Measurements from ENCODE around the gene PLD4. TPM values are rescaled to one million over a fixed set of nuclear protein-coding genes. Genes with fewer than 3 reads are reported as not detected.

Gene PLD4
- total and polyA plus RNA-seq, 2 of the 8 experiments (the other 6 are each of a cell fraction or from before 2014, with no cell fraction given) = 0.05 TPM; not detected in 1

DNA sequence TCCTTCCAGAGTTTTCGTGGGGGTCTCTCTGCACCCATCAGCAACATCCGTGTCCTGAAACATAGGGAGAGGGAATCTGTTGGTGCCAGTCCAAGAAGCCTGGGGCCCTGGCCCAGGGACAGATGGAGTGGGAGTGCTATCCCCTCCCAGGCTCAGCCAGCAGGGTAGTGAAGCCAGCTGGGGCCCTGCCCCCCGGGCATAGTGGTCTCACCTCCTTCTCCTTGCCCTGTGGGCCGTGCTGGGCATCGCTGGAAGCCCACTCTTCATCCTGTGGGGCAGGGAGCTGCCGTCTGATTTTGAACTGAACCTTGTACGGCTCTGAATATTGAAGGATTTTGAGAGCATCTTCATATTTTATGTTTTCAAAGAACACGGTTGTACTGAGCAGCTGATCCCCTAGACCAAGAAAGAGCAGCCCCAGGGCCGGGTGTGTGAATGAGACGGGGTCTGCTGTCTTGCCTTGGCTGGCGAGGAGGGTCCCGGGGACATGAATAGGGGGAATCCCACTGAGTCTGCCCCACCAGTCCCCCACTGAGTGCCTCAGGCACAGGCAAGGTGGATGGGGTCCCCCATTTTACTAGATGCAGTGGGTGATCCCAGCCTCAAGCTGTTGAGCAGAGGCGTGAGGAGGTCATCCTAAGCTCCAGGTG is 30.2 kb downstream of the PLD4 start (continued):
- TF ChIP-seq, protein P1, sequence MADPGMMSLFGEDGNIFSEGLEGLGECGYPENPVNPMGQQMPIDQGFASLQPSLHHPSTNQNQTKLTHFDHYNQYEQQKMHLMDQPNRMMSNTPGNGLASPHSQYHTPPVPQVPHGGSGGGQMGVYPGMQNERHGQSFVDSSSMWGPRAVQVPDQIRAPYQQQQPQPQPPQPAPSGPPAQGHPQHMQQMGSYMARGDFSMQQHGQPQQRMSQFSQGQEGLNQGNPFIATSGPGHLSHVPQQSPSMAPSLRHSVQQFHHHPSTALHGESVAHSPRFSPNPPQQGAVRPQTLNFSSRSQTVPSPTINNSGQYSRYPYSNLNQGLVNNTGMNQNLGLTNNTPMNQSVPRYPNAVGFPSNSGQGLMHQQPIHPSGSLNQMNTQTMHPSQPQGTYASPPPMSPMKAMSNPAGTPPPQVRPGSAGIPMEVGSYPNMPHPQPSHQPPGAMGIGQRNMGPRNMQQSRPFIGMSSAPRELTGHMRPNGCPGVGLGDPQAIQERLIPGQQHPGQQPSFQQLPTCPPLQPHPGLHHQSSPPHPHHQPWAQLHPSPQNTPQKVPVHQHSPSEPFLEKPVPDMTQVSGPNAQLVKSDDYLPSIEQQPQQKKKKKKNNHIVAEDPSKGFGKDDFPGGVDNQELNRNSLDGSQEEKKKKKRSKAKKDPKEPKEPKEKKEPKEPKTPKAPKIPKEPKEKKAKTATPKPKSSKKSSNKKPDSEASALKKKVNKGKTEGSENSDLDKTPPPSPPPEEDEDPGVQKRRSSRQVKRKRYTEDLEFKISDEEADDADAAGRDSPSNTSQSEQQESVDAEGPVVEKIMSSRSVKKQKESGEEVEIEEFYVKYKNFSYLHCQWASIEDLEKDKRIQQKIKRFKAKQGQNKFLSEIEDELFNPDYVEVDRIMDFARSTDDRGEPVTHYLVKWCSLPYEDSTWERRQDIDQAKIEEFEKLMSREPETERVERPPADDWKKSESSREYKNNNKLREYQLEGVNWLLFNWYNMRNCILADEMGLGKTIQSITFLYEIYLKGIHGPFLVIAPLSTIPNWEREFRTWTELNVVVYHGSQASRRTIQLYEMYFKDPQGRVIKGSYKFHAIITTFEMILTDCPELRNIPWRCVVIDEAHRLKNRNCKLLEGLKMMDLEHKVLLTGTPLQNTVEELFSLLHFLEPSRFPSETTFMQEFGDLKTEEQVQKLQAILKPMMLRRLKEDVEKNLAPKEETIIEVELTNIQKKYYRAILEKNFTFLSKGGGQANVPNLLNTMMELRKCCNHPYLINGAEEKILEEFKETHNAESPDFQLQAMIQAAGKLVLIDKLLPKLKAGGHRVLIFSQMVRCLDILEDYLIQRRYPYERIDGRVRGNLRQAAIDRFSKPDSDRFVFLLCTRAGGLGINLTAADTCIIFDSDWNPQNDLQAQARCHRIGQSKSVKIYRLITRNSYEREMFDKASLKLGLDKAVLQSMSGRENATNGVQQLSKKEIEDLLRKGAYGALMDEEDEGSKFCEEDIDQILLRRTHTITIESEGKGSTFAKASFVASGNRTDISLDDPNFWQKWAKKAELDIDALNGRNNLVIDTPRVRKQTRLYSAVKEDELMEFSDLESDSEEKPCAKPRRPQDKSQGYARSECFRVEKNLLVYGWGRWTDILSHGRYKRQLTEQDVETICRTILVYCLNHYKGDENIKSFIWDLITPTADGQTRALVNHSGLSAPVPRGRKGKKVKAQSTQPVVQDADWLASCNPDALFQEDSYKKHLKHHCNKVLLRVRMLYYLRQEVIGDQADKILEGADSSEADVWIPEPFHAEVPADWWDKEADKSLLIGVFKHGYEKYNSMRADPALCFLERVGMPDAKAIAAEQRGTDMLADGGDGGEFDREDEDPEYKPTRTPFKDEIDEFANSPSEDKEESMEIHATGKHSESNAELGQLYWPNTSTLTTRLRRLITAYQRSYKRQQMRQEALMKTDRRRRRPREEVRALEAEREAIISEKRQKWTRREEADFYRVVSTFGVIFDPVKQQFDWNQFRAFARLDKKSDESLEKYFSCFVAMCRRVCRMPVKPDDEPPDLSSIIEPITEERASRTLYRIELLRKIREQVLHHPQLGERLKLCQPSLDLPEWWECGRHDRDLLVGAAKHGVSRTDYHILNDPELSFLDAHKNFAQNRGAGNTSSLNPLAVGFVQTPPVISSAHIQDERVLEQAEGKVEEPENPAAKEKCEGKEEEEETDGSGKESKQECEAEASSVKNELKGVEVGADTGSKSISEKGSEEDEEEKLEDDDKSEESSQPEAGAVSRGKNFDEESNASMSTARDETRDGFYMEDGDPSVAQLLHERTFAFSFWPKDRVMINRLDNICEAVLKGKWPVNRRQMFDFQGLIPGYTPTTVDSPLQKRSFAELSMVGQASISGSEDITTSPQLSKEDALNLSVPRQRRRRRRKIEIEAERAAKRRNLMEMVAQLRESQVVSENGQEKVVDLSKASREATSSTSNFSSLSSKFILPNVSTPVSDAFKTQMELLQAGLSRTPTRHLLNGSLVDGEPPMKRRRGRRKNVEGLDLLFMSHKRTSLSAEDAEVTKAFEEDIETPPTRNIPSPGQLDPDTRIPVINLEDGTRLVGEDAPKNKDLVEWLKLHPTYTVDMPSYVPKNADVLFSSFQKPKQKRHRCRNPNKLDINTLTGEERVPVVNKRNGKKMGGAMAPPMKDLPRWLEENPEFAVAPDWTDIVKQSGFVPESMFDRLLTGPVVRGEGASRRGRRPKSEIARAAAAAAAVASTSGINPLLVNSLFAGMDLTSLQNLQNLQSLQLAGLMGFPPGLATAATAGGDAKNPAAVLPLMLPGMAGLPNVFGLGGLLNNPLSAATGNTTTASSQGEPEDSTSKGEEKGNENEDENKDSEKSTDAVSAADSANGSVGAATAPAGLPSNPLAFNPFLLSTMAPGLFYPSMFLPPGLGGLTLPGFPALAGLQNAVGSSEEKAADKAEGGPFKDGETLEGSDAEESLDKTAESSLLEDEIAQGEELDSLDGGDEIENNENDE (IDR thresholded peaks at IDR 0.05; ENCODE audit: insufficient replicate concordance, low read length) = no peak
- TF ChIP-seq, protein P2, sequence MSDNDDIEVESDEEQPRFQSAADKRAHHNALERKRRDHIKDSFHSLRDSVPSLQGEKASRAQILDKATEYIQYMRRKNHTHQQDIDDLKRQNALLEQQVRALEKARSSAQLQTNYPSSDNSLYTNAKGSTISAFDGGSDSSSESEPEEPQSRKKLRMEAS (IDR thresholded peaks at IDR 0.05) = no peak
- TF ChIP-seq HDAC2 (IDR thresholded peaks at IDR 0.05; ENCODE audit: borderline replicate concordance in 1 of 2, low read depth in 2 of 2, low read length in 2 of 2) (no peak), PHF8 (conservative IDR thresholded peaks at IDR 0.05; ENCODE audit: low read depth, low read length) (no peak), KDM4A (IDR thresholded peaks at IDR 0.05; ENCODE audit: low read depth, low read length, severe bottlenecking) (no peak), HDAC6 (IDR thresholded peaks at IDR 0.05; ENCODE audit: low read depth, low read length) (no peak), FOSL1 (IDR thresholded peaks at IDR 0.05; ENCODE audit: insufficient read depth, low read depth, low read length) (no peak), SIX5 (IDR thresholded peaks at IDR 0.05; ENCODE audit: low read depth, low read length) (no peak), SIRT6 (IDR thresholded peaks at IDR 0.05; ENCODE audit: low read length) (no peak)

Data from H1 (cell line).